HG02852 (cell line): Measurements from ENCODE around the gene MPST.
"Not testable (repeated sequence)": the region's sequence is repeated elsewhere in the genome, so short reads cannot be mapped to it uniquely, and the experiment has no call there.

ENCODE experiments used
- ATAC-seq: cut with Tn5 transposase; IDR thresholded peaks from one replicate; pipeline ENCODE4 v1.9.1; 2021; ENCODE audit warnings: mild to moderate bottlenecking, moderate library complexity; ENCODE audit not compliant: unreplicated experiment

Gene MPST

DNA sequence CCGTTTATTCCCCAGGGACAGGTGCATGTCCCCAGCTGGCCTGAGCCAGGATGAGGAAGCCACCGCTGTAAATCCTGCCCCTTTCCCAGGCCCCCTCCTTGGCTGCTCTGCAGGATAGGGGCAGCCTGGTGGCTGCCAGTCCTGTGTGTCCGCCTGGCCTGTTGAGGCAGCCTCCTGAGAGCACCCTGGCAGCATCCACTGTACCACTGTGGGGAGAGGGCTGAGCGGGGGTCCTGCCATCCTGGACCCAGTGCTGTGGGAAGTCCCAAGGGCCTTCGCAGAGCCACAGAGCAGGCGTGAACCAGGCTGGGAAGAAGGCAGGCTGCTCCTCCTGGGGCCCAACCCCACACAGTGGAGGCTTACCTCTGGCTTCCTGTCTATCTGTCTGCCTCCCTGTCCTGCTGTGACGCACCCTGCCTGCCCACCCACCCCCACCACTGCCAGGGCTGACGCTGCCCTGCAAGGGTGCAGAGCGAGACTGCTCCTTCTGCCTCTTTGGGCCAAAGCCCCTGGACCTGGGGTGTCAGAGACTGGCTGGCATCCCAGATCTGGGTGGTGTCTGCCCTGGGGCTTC is 40.4 kb downstream of the MPST start:
- no peak for ATAC-seq

- no peak for ATAC-seq
Measured at GRCh38 chr22:37060801-37061610, 41.5 kb downstream of the MPST start.

DNA sequence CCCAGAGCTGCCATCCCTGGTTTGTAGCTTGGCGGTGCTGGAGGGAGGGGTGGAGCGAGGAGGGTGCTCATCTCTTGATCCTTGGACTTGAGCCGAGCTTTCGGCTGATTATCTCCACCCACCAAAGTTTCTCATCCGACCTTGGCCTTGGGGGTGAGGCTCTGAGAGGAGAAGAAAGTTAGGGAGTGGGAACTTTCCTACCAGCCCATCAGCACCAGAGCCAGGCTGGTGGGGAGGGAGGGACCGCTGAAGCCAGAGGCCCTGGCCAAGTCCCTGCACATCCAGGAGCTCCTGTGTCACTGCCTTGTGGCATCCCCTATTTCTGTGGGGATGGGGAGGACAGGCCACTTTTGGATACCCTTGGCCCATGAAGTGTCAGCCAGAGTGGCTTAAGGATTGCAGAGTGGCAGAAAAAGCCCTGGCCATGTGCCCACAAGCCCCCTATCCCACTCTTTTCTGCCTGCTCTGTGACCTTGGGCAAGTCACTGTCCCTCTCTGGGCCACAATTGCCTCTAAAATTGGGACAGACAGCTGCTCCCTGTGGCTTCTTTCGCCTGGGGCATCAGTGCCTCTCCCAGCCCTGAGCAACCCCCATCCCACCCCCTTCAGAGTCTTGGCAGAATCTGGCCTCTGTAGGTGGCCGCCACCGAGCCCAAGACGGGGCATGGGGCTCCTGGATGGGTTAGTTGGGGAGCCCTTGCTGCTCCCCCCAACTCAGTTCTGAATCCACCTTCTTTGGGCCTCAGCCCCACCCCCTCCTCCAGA is 42.3 kb downstream of the MPST start:
- no peak for ATAC-seq

DNA sequence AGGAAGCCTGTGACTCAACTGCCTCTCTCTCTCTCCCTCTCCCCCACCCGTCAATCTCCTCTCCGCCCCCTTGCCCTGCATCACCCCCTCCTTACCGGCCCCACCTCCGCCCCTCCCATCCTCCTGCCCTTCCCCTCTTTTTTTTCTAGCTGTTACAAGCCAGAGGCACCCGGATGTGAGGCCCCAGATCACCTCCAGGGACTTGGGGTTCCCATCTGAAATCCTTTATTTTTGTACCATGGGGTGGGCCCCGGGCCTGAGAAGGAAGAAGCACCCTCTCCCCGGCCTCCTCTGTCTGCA is 42.8 kb downstream of the MPST start:
- ATAC-seq, result no peak

DNA sequence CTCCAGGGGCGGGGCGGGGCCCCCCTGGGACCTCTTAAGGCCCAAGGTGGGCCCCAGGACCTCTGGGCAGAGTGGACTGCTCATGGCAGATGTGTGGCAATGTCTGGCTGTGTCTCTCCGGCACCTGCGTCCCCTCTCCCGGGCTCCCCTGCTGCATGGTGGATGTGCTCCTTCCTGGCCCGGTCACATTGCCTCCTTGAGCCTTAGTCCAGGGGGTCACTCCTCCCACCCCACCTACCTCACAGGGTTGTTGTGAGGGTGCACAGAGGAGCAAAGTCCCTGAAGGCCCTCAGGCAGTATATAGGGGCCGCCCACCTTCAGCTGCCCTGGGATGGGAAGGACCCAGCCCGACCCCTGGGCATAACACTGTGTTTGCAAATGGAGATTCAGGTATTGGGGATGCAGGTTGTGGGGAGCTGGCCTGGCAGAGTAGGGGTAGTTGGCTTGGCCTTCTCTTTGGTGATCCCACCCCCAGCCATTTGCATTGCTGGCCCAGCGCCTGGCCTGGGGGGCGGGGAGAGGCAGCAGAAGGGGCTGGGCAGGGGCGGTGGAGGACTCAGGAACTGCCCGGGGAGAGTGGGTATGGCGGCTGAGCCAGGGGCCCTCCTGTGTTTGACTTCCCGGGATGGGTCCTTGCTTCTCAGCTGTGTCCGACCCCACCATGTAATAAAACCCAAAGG is 43.3 kb downstream of the MPST start:
- ATAC-seq, result no peak

DNA sequence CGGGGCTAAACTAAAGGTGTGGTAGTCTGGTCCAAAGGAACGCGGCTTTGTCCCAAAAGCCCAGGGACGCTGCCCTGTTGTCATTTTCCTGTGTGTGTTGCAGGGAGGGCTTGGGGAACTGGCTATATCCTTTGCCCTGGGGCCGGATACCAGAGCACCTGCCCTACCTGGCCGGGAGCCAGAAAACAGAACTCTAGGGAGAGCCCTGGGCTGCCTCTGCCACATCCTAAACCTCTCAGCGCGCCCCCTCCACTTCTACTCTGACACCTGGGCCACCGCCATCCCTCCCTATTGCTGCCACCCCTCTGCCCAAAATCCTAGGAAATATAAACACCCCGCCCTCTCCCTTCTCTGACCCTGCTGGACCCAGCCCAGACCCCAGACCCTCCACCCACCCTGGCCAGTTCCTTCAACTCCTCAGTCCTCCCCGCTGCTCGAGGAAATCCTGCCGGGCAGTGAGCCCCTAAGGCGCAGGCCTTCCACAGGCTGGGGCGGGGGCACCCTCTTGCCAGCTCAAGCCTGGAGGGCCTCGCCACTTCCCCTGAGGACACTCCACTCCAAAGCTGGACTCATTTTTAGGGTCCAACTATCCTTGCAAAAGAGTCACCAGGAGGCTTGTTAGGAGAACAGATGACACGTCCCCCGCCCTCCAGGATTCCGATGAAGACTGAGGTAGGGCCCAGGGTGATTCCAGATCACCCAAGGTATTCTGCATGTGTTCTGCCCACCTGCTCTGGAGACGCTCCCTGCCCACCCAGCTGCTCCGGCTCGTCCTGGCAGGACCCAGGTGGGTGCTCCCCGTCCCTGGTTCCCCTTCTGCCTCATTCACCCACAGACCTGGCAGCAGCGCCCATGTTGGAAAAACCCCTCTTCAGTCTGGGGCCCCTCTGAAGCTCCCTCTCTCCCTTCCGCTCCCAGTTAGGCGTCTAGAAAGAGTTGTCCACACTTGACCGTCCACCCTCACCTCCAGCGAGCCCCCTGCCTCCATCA is 44.2 kb downstream of the MPST start:
- no peak for ATAC-seq

GRCh38 chr22:37064553-37064952 is 45.0 kb downstream of the MPST start:
- no peak for ATAC-seq

DNA sequence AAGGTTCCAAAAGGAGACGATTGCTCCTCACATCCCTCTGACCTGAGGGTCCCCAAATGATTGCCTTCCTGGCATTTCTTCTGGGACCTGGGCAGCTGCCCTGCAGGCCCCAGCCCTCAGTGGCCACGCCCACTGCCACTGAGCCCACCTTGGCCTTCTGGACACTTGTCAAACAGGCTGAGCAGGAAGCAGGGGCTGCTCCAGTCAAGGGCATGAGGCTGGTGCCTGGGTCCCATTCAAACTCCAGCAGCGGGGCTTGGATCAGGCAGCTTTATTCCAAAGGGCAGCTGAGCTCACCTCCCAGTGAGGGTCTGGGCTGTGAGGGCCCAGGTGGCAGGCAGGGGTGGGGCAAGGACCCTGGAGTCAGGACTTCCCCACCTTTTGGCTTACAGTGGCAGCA is 45.6 kb downstream of the MPST start:
- ATAC-seq, result no peak

DNA sequence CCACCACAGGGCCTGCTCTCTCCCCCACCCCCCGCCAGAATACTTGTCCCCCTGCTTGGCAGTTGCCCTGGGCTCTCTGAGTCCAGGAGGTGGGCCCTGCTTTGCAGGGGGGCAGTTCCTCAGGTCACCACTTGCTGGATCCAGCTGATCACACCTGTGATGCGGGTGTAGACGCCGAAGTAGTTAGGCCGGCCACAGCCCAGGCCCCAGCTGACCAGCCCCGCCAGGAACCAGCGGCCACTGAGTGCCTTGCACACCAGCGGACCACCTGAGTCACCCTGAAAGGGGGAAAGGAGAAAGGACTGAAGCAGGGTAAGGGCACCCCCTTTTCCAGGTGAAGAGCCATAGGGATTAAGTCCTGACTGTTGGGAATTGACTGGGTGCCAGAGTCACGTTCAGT is 46.4 kb downstream of the MPST start:
- ATAC-seq, result no peak

DNA sequence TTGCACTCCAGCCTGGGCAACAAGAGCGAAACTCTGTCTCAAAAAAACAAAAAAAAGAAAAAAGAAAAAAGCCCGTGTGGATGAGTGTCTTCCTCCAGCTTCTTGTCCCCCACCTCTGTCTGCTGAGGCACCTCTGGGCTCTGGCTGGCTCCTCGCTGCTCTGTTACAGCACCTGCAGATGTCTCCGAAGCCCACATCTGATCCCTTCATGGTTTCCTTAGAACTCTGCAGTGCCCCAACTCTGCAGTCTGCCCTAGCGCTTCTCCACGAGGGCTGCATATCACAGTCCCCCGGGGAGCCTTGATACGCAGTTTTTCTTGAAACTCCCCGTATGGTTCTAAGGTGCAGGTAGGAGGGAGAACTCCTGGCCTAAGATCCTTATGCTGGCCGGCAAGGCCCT is 47.9 kb downstream of the MPST start:
- no peak for ATAC-seq

- no peak for ATAC-seq
Measured at GRCh38 chr22:37068859-37069258, 49.3 kb downstream of the MPST start.

GRCh38 chr22:37069319-37069718 is 49.8 kb downstream of the MPST start:
- no peak for ATAC-seq

- ATAC-seq, result no peak
Measured at GRCh38 chr22:37069719-37070118, 50.2 kb downstream of the MPST start.

- ATAC-seq, result no peak
Measured at GRCh38 chr22:37070334-37070733, 50.8 kb downstream of the MPST start.

DNA sequence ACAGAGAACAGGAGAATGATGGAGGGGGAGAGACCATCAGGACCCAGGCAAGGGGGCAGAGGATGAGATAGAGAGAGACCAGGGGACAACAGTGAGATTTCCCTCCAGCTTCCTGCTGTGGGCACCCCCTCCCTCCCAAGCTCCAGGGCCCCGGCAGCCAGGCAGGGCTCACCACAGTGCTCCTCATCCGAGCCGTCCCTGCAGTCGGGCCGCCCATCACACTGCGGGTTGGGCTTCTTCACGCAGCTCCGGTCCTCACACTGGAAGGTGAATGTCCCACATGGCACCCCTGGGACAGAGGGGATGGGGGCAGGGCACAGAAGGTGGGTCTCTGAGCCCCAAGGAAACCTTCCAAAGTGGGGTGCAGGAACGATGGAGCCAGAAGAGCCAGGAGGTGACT is 51.2 kb downstream of the MPST start:
- ATAC-seq, result no peak

GRCh38 chr22:37071850-37072592 is 52.5 kb downstream of the MPST start:
- ATAC-seq, result not testable (repeated sequence)

DNA sequence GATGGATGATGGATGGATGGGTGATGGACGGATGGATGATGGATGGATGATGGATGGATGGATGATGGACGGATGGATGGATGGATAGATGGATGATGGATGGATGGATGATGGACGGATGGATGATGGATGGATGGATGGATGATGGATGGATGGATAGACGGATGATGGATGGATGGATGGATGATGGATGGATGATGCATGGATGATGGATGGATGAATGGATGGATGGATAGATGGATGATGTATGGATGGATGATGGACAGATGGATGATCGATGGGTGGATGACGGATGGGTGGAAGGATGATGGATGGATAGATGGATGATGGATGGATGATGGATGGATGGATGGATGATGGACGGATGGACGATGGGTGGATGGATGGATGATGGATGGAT is 53.1 kb downstream of the MPST start:
- ATAC-seq, result no peak

DNA sequence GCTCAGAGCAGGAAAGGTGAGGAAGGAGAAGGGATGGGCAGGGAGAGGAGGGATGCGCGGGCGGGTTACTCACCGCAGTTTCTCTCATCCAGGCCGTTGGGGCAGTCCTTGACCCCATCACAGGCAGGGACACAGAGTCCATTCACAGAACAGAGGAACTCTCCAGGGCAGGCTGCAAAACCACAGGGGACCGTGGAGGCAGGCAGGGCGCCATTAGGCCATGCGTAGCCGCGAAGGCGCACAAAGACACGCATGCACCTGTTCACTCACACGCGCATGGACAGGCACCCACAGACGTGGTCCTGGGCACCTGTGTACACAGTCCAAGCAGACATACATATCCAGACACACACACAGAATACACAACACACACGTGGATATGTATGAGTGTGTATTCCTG is 55.0 kb downstream of the MPST start:
- ATAC-seq, result no peak

- no peak for ATAC-seq
Measured at GRCh38 chr22:37075046-37075445, 55.5 kb downstream of the MPST start.
